Activated CD4-positive, alpha-beta T cell treated with anti-CD3 and anti-CD28 coated beads, Interleukin-2, amount 50 U/mL, for 1 hour (primary cell): ENCODE measurements around the gene MCU.
"Not testable (repeated sequence)": the region's sequence is repeated elsewhere in the genome, so short reads cannot be mapped to it uniquely, and the experiment has no call there.

Source experiments
- DNase-seq: peaks from one replicate; pipeline ENCODE4 v3.0.0-alpha.2; 2020

The MCU gene

GRCh38 chr10:72911758-72912157 is 219.8 kb downstream of the MCU start:
- no peak for DNase-seq

DNA sequence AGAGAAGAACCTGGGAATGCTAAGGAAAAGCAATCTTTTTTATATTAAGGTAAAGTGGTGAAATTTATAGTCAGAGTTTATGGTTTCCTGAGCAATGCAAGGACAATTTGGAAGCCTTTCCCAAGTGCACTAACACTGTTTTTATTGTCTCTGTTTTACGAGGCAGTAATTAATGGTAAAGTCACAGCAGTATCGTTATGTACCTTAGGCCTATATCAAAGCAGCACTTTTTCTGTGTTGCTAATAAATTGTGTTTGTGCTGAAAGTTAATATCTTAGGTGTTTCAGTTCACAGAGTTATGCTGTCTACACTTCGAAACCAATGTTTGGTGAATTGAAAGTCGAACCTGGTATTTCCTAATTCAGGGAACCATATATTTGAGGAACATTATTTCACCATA is 220.8 kb downstream of the MCU start:
- no peak for DNase-seq

DNA sequence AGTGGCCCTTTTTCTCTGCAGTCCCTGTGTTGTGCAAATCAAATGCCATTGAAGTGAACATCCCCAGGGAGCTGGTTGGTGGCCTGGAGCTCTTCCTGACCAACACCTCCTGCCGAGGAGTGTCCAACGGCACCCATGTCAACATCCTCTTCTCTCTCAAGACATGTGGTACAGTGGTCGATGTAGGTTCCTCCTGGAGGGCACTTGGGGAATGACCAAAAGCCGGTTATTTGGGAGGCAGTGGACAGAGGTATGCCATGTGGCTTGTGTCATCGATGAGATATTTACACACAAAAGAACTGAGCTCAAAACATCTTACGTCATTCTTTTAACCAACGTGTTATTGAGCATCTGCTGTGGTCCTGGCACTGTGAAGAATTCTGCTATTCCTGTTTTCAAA is 221.3 kb downstream of the MCU start:
- DNase-seq: no peak

- DNase-seq: not testable (repeated sequence)
Observed at GRCh38 chr10:72917201-72917600, 225.3 kb downstream of the MCU start.

DNA sequence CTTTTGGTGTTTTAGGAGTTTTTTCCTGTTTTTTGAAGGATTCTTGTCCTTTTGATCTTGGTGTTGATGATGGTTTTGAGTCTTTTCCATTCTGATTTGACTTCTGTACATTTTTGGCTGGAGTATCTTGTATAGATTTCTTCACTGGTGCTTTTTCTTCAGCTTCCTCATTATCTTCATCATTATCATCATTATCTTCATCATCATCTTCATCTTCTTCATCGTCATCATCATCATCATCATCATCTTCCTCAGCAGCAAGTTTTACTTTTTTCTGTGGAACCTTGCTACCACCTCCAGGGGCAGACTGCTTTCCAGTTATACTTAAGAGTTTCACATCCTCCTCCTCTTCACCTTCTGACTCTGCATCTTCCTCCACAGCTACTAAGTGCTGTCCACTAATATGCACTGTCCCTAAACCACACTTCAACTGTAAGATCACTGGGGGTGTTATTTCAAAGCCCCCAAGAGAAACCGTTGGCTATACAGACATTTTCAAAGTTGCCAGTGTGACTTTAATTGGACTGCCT is 225.9 kb downstream of the MCU start:
- not testable (repeated sequence) for DNase-seq

DNA sequence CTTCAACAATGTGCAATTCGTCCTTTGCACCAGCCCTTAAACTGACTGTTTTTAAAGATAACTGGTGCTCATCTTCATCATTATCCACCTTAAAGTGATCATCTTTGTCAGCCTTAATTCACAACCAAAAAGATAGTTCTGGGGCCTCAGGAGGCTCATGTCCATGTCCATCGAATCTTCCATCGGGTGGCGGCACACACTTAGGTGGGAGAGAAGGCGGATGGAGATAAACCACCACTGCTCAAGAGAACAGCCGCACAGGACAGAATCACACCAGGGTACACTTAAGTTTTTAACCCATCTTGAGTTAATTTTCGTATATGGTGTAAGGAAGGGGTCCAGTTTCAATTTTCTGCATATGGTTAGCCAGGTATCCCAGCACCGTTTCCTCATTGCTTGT is 226.4 kb downstream of the MCU start:
- no peak for DNase-seq

GRCh38 chr10:72921147-72921683 is 229.3 kb downstream of the MCU start:
- DNase-seq: not testable (repeated sequence)

- DNase-seq: no peak
Observed at GRCh38 chr10:72924351-72924750, 232.4 kb downstream of the MCU start.

GRCh38 chr10:72925951-72926465 is 234.1 kb downstream of the MCU start:
- DNase-seq: no peak

DNA sequence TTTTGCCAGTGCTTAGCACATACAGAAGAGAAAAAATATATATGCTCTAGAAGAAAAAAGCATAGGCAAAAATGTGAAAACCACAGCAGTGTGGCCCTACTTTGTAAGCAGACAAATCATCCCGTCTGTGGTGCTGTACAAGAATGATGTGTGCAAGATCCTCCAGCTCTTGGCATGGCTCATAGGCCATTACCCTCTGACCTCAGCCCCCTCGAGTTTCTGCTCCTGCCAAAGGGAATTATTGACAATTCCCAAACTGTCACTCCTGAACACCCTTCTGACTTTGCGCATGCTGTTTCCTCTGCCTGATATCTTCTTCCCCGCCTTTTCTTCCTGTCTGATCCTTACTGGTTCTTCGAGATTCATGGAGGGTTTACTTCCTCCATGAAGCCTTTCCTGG is 235.5 kb downstream of the MCU start:
- no peak for DNase-seq

DNA sequence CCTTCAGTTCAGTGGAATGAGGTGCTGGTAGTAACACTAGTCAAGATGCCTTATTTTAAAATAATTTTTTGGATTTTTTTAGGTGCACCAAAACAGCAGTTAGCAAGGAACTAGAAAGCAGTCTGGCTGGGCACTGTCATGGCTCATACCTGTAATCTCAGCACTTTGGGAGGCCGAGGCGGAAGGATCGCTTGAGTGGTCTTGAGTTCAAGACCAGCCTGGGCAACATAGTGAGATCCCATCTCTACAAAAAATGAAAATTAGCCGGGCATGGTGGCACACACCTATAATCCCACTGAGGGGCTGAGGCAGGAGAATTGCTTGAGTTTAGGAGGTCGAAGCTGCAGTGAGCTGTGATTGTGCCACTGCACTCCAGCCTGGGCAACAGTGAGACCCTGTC is 236.9 kb downstream of the MCU start:
- DNase-seq: no peak

DNA sequence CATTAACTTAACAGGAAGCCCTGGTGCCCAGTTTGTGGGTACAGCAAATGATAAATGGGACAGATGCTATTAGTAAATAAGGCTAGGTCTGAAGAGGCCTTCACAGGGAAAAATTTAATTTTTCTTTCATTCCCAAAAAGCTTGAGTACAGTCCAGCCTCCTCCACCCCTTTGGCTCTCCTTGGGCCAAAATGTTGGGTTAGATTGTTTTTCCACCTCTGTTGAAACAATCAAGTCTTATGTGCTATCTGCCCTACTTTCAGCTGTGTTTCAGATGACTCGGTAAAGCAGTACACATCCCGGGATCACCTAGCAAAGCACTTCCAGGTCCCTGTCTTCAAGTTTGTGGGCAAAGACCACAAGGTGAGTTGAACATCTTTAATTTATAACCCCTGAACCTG is 238.3 kb downstream of the MCU start:
- DNase-seq: no peak

DNA sequence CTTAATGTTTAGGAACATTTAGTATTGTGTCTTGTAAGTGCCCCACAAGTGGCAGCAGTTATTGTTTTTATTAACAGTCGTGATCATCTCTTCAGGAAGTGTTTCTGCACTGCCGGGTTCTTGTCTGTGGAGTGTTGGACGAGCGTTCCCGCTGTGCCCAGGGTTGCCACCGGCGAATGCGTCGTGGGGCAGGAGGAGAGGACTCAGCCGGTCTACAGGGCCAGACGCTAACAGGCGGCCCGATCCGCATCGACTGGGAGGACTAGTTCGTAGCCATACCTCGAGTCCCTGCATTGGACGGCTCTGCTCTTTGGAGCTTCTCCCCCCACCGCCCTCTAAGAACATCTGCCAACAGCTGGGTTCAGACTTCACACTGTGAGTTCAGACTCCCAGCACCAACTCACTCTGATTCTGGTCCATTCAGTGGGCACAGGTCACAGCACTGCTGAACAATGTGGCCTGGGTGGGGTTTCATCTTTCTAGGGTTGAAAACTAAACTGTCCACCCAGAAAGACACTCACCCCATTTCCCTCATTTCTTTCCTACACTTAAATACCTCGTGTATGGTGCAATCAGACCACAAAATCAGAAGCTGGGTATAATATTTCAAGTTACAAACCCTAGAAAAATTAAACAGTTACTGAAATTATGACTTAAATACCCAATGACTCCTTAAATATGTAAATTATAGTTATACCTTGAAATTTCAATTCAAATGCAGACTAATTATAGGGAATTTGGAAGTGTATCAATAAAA is 240.5 kb downstream of the MCU start:
- DNase-seq: no peak

- DNase-seq: no peak
Observed at GRCh38 chr10:72935361-72935760, 243.4 kb downstream of the MCU start.
